A549 (cell line): ENCODE data around the gene MRPL53.

Source experiments
- CTCF ChIP-seq: fragments of >200 bp; sonication (Bioruptor Twin); formaldehyde crosslinking; IDR thresholded peaks from 3 replicates; pipeline ENCODE4 v1.5.1; 2016
- HOXA7 ChIP-seq: fragments of 250-450 bp; sonication (Bioruptor Pico); IDR thresholded peaks from 2 replicates; pipeline ENCODE4 v1.5.0; 2020; ENCODE audit warnings: mild to moderate bottlenecking, moderate library complexity
- REST ChIP-seq: fragments of 200-600 bp; sonication (generic); IDR thresholded peaks from 2 replicates; pipeline ENCODE4 v1.6.1; 2016; ENCODE audit warnings: antibody characterized with exemption, mild to moderate bottlenecking, moderate library complexity
- RFX5 ChIP-seq: fragments of 450-650 bp; IDR thresholded peaks from 2 replicates; pipeline ENCODE4 v1.7.1; 2014; ENCODE audit warnings: antibody characterized with exemption, mild to moderate bottlenecking, moderate library complexity

GRCh38 chr2:74515981-74516633, 43.6 kb upstream of the MRPL53 start:
- TF ChIP-seq CTCF (no peak), REST (no peak), RFX5 (no peak), HOXA7 (CRISPR knock-in tag) (no peak)
